H9 (cell line): ENCODE data around the gene GAB3. TPM values are rescaled to one million over a fixed set of nuclear protein-coding genes. Genes with fewer than 3 reads are reported as not detected.

Experiments
- DNase-seq: peaks from one replicate; pipeline ENCODE4 v3.0.0-alpha.2; 2017
- H2AFZ ChIP-seq: one replicate; pipeline ENCODE4 v1.6.1; 2013; ENCODE audit warnings: mild to moderate bottlenecking, low read length, control low read depth, moderate library complexity
- H2AK5ac ChIP-seq: 2 replicates; pipeline ENCODE4 v1.6.1; 2013; ENCODE audit warnings: low read length, control low read depth, mixed read lengths; ENCODE audit not compliant: insufficient read length
- H2BK120ac ChIP-seq: one replicate; pipeline ENCODE4 v1.6.1; 2013; ENCODE audit warnings: low read depth, mild to moderate bottlenecking, low read length, control low read depth, inconsistent platforms; ENCODE audit not compliant: poor library complexity, severe bottlenecking
- H2BK12ac ChIP-seq: 2 replicates; pipeline ENCODE4 v1.6.1; 2013; ENCODE audit warnings: low read length, control low read depth, mixed read lengths, low read depth; ENCODE audit not compliant: insufficient read length
- H2BK15ac ChIP-seq: 2 replicates; pipeline ENCODE4 v1.6.1; 2013; ENCODE audit warnings: low read depth, low read length, control low read depth
- H2BK20ac ChIP-seq: one replicate; pipeline ENCODE4 v1.6.1; 2013; ENCODE audit warnings: low read depth, mild to moderate bottlenecking, low read length, control low read depth, inconsistent platforms; ENCODE audit not compliant: poor library complexity, severe bottlenecking
- H2BK5ac ChIP-seq: 2 replicates; pipeline ENCODE4 v1.6.1; 2013; ENCODE audit warnings: low read length, control low read depth, mixed read lengths; ENCODE audit not compliant: insufficient read length
- H3K14ac ChIP-seq: 2 replicates; pipeline ENCODE4 v1.6.1; 2013; ENCODE audit warnings: low read length, control low read depth; ENCODE audit not compliant: insufficient read depth
- H3K18ac ChIP-seq: 2 replicates; pipeline ENCODE4 v1.6.1; 2013; ENCODE audit warnings: low read depth, mild to moderate bottlenecking, mixed read lengths, low read length, control low read depth; ENCODE audit not compliant: insufficient read length
- H3K23ac ChIP-seq: 2 replicates; pipeline ENCODE4 v1.6.1; 2013; ENCODE audit warnings: low read length, control low read depth, mixed read lengths, low read depth; ENCODE audit not compliant: insufficient read length
- H3K23me2 ChIP-seq: 2 replicates; pipeline ENCODE4 v1.6.1; 2013; ENCODE audit warnings: low read depth, mild to moderate bottlenecking, mixed read lengths, low read length, control low read depth; ENCODE audit not compliant: insufficient read length, poor library complexity, severe bottlenecking
- H3K27ac ChIP-seq: 2 replicates; pipeline ENCODE4 v1.5.1; 2013; ENCODE audit warnings: low read length, control low read depth, mixed read lengths, low read depth; ENCODE audit not compliant: insufficient read length
- H3K27me3 ChIP-seq: 2 replicates; pipeline ENCODE4 v1.6.1; 2013; ENCODE audit warnings: low read length, control low read depth, inconsistent platforms; ENCODE audit not compliant: insufficient read depth
- H3K4ac ChIP-seq: 2 replicates; pipeline ENCODE4 v1.6.1; 2013; ENCODE audit warnings: low read depth, mild to moderate bottlenecking, control low read depth, inconsistent platforms, low read length, moderate library complexity
- H3K4me1 ChIP-seq: 2 replicates; pipeline ENCODE4 v1.6.1; 2013; ENCODE audit warnings: low read length, control low read depth, inconsistent platforms; ENCODE audit not compliant: insufficient read depth
- H3K4me2 ChIP-seq: 2 replicates; pipeline ENCODE4 v1.6.1; 2013; ENCODE audit warnings: low read length, control low read depth, mixed read lengths; ENCODE audit not compliant: insufficient read length, insufficient read depth
- H3K56ac ChIP-seq: 2 replicates; pipeline ENCODE4 v1.6.1; 2013; ENCODE audit warnings: low read depth, mild to moderate bottlenecking, mixed read lengths, low read length, control low read depth; ENCODE audit not compliant: insufficient read length
- H3K79me1 ChIP-seq: 2 replicates; pipeline ENCODE4 v1.6.1; 2013; ENCODE audit warnings: low read depth, mild to moderate bottlenecking, moderate library complexity, low read length, control low read depth, inconsistent platforms; ENCODE audit not compliant: insufficient read depth, poor library complexity, severe bottlenecking
- H3K79me2 ChIP-seq: 2 replicates; pipeline ENCODE4 v1.6.1; 2013; ENCODE audit warnings: low read length, control low read depth, inconsistent platforms; ENCODE audit not compliant: insufficient read depth
- H3K9ac ChIP-seq: 2 replicates; pipeline ENCODE4 v1.6.1; 2013; ENCODE audit warnings: low read length, control low read depth, mixed read lengths; ENCODE audit not compliant: insufficient read length; ENCODE audit errors: extremely low read depth
- H3K9me3 ChIP-seq: one replicate; pipeline ENCODE4 v1.6.1; 2013; ENCODE audit warnings: low read depth, low read length, inconsistent platforms; ENCODE audit not compliant: control insufficient read depth
- H3T11ph ChIP-seq: one replicate; pipeline ENCODE4 v1.6.1; 2013; ENCODE audit warnings: mild to moderate bottlenecking, low read length, control low read depth, inconsistent platforms
- H4K20me1 ChIP-seq: one replicate; pipeline ENCODE4 v1.6.1; 2013; ENCODE audit not compliant: control insufficient read depth, insufficient read length, insufficient read depth
- H4K5ac ChIP-seq: 2 replicates; pipeline ENCODE4 v1.6.1; 2013; ENCODE audit warnings: low read depth, mild to moderate bottlenecking, mixed read lengths, low read length, control low read depth; ENCODE audit not compliant: insufficient read length
- H4K8ac ChIP-seq: replicated peaks from 2 replicates; pipeline ENCODE4 v1.6.1; 2013; ENCODE audit warnings: low read length, control low read depth, mixed read lengths, low read depth; ENCODE audit not compliant: insufficient read length
- H4K91ac ChIP-seq: 2 replicates; pipeline ENCODE4 v1.6.1; 2013; ENCODE audit warnings: low read depth, mild to moderate bottlenecking, moderate library complexity, mixed read lengths, low read length, control low read depth; ENCODE audit not compliant: insufficient read length
- H3K27ac Mint-ChIP-seq, 3 experiments: 2 replicates in 2 of 3; 3 replicates in 1 of 3; pipeline ENCODE4 v1.8.0; 2020 to 2021; ENCODE audit warnings: mixed read lengths in 3 of 3, mild to moderate bottlenecking in 1 of 3, moderate library complexity in 1 of 3
- H3K27me3 Mint-ChIP-seq: 2 replicates; pipeline ENCODE4 v1.8.0; 2021; ENCODE audit warnings: low read depth, mild to moderate bottlenecking, moderate library complexity, mixed read lengths
- H3K36me3 Mint-ChIP-seq, 3 experiments: 2 replicates in 2 of 3; 3 replicates in 1 of 3; pipeline ENCODE4 v1.8.0; 2020 to 2021; ENCODE audit warnings: low read depth in 3 of 3, mixed read lengths in 3 of 3; ENCODE audit not compliant: insufficient read depth in 1 of 3
- H3K4me1 Mint-ChIP-seq, 2 experiments: 2 replicates each; pipeline ENCODE4 v1.8.0; 2020; ENCODE audit warnings: mixed read lengths in 2 of 2
- H3K4me3 Mint-ChIP-seq, 2 experiments: 2 replicates in 1 of 2; 3 replicates in 1 of 2; pipeline ENCODE4 v1.8.0; 2020 to 2021; ENCODE audit warnings: mild to moderate bottlenecking in 2 of 2, mixed read lengths in 2 of 2, moderate library complexity in 1 of 2
- H3K9me3 Mint-ChIP-seq, 2 experiments: 2 replicates in 1 of 2; 3 replicates in 1 of 2; pipeline ENCODE4 v1.8.0; 2020; ENCODE audit warnings: mild to moderate bottlenecking in 2 of 2, mixed read lengths in 2 of 2, moderate library complexity in 1 of 2
- WGBS: extraction: QIAGEN DNeasy Blood & Tissue Kit; methylation state at CpG from one replicate; pipeline ENCODE4 v1.1.7; 2013; ENCODE audit warnings: missing lambda C conversion rate, low lambda C conversion rate, mixed read lengths; ENCODE audit not compliant: insufficient read length; ENCODE audit errors: extremely low coverage; 5-methylcytosine and 5-hydroxymethylcytosine counted together
- total RNA-seq: library from RNA; stranded (reverse); gene quantifications from 2 replicates; pipeline ENCODE4 v1.2.1, GENCODE V29; 2021
- TF ChIP-seq, protein P1 (sequence below): fragments of 200-600 bp; sonication (generic); conservative IDR thresholded peaks from 3 replicates; pipeline ENCODE4 v1.8.0; 2021; ENCODE audit warnings: antibody characterized with exemption, mild to moderate bottlenecking

The GAB3 gene
- total RNA-seq, 1 experiment from 2014 or later, result 0.46 TPM

DNA sequence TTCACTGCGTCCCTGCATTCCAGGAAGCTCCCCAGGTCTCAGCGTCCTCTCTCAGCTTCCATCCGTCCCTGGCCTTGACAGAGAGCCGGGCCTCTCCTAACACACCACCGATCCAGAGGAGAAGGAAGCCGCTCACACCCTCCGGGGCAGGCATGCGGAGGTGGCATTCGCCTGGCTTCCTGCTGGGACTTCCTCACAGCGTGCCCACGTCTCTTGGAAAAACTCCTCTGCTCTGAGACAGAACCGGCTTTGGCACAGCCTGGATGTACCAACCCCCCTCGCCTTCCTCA lies 100.7 kb downstream of the GAB3 start:
- Histone ChIP-seq H4K20me1 (no peaks in the 10 kb centered on the region), H3K23ac (no peak overlapping the region), H2BK120ac (no peak overlapping the region), H2BK5ac (no peak overlapping the region), H4K91ac (no peak overlapping the region), H2BK15ac (no peak overlapping the region), H2AK5ac (no peak overlapping the region), H3K4me2 (no peak overlapping the region), H3K27me3 (no peaks in the 10 kb centered on the region), H4K8ac (no peak overlapping the region), H3K56ac (no peak overlapping the region), H3K9ac (no peak overlapping the region), H2BK20ac (no peak overlapping the region), H3K9me3 (peaks cover 19% of the 10 kb centered on the region), H3K27ac (no peak overlapping the region), H3K4ac (no peak overlapping the region), H3K18ac (no peak overlapping the region), H3K14ac (no peak overlapping the region), H3K23me2 (no peaks in the 10 kb centered on the region), H4K5ac (no peak overlapping the region), H3K4me1 (no peaks in the 10 kb centered on the region), H3K79me2 (no peaks in the 10 kb centered on the region), H3K79me1 (no peaks in the 10 kb centered on the region), H2AFZ (no peak overlapping the region), H2BK12ac (no peak overlapping the region), H3T11ph (no peak overlapping the region)
- H3K9me3 Mint-ChIP-seq, result peaks cover 36 to 43% of the 10 kb centered on the region in 2 experiments
- no CpG with 5 or more reads among the region's 13 CpGs for WGBS
- TF ChIP-seq, protein P1, sequence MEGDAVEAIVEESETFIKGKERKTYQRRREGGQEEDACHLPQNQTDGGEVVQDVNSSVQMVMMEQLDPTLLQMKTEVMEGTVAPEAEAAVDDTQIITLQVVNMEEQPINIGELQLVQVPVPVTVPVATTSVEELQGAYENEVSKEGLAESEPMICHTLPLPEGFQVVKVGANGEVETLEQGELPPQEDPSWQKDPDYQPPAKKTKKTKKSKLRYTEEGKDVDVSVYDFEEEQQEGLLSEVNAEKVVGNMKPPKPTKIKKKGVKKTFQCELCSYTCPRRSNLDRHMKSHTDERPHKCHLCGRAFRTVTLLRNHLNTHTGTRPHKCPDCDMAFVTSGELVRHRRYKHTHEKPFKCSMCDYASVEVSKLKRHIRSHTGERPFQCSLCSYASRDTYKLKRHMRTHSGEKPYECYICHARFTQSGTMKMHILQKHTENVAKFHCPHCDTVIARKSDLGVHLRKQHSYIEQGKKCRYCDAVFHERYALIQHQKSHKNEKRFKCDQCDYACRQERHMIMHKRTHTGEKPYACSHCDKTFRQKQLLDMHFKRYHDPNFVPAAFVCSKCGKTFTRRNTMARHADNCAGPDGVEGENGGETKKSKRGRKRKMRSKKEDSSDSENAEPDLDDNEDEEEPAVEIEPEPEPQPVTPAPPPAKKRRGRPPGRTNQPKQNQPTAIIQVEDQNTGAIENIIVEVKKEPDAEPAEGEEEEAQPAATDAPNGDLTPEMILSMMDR, result no peak
- no peak for DNase-seq
- H3K27me3 Mint-ChIP-seq, result peaks cover 2% of the 10 kb centered on the region
- no peak overlapping the region for H3K4me3 Mint-ChIP-seq
- H3K27ac Mint-ChIP-seq, result no peak overlapping the region
- H3K36me3 Mint-ChIP-seq, result no peaks in the 10 kb centered on the region; a peak in 1 of 7 replicates
- H3K4me1 Mint-ChIP-seq, result peaks cover 4 to 7% of the 10 kb centered on the region in 2 experiments; a peak in 2 of 4 replicates
